Measurements from ENCODE around the gene EPS8.

DNA sequence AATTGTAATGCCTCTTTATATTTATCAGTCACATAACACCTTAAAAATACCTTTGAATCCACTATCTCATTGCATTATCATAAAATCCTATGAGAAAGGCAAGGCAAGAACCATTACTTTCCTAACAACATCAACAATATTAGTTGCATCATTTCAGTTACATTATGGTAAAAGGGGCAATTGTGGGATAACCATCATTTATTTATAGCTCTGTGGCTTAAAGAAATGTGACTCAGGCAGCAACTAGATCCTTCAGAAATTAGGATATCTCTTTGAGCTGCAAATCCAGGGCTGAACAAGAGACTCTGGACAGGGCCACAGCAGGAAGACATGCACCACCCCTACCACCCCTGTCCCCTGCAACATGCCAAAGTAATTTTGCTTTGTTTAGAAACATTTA is 36.4 kb downstream of the EPS8 start:
- TF ChIP-seq, protein P1, sequence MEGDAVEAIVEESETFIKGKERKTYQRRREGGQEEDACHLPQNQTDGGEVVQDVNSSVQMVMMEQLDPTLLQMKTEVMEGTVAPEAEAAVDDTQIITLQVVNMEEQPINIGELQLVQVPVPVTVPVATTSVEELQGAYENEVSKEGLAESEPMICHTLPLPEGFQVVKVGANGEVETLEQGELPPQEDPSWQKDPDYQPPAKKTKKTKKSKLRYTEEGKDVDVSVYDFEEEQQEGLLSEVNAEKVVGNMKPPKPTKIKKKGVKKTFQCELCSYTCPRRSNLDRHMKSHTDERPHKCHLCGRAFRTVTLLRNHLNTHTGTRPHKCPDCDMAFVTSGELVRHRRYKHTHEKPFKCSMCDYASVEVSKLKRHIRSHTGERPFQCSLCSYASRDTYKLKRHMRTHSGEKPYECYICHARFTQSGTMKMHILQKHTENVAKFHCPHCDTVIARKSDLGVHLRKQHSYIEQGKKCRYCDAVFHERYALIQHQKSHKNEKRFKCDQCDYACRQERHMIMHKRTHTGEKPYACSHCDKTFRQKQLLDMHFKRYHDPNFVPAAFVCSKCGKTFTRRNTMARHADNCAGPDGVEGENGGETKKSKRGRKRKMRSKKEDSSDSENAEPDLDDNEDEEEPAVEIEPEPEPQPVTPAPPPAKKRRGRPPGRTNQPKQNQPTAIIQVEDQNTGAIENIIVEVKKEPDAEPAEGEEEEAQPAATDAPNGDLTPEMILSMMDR (IDR thresholded peaks at IDR 0.05): no peak
- TF ChIP-seq POLR2A (IDR thresholded peaks at IDR 0.05): no peak
